Nucleus accumbens (tissue), 56 donors: ENCODE measurements around the gene PPARG.
"Not testable (repeated sequence)": the region's sequence is repeated elsewhere in the genome, so short reads cannot be mapped to it uniquely, and the experiment has no call there.

Experiments used
- DNase-seq, 56 donors: peaks; one replicate each; lab custom pipeline; 2025; lab: John Stamatoyannopoulos, UW

The PPARG gene

GRCh38 chr3:12454076-12454815 lies 165.4 kb downstream of the PPARG start:
- DNase-seq: no peak

- no peak for DNase-seq
Measured at GRCh38 chr3:12454816-12455121, 165.9 kb downstream of the PPARG start.

- DNase-seq: no peak
Measured at GRCh38 chr3:12455740-12456139, 166.9 kb downstream of the PPARG start.

- DNase-seq: no peak
Measured at GRCh38 chr3:12456441-12456840, 167.6 kb downstream of the PPARG start.

GRCh38 chr3:12457380-12457779 lies 168.5 kb downstream of the PPARG start:
- not testable (repeated sequence) for DNase-seq

GRCh38 chr3:12458901-12459300 lies 170.0 kb downstream of the PPARG start:
- DNase-seq: no peak

GRCh38 chr3:12460127-12460526 lies 171.3 kb downstream of the PPARG start:
- DNase-seq: no peak

- DNase-seq: no peak
Measured at GRCh38 chr3:12461097-12461649, 172.3 kb downstream of the PPARG start.

- DNase-seq: no peak
Measured at GRCh38 chr3:12462159-12462947, 173.5 kb downstream of the PPARG start.

GRCh38 chr3:12463686-12464085 lies 174.8 kb downstream of the PPARG start:
- no peak for DNase-seq

GRCh38 chr3:12464181-12464580 lies 175.3 kb downstream of the PPARG start:
- no peak for DNase-seq

- no peak for DNase-seq
Measured at GRCh38 chr3:12465151-12465835, 176.4 kb downstream of the PPARG start.

GRCh38 chr3:12465836-12466225 lies 177.0 kb downstream of the PPARG start:
- no peak for DNase-seq

- no peak for DNase-seq
Measured at GRCh38 chr3:12467746-12468145, 178.9 kb downstream of the PPARG start.

GRCh38 chr3:12468276-12468675 lies 179.4 kb downstream of the PPARG start:
- DNase-seq: no peak

- no peak for DNase-seq
Measured at GRCh38 chr3:12468757-12469156, 179.9 kb downstream of the PPARG start.

- not testable (repeated sequence) for DNase-seq
Measured at GRCh38 chr3:12469222-12469621, 180.4 kb downstream of the PPARG start.

- no peak for DNase-seq
Measured at GRCh38 chr3:12470111-12470510, 181.2 kb downstream of the PPARG start.

- no peak for DNase-seq
Measured at GRCh38 chr3:12470680-12471079, 181.8 kb downstream of the PPARG start.

GRCh38 chr3:12471241-12471640 lies 182.4 kb downstream of the PPARG start:
- peak in 2 of 56 donors; percentile 7 to 9 for DNase-seq

- no peak for DNase-seq
Measured at GRCh38 chr3:12472000-12472610, 183.2 kb downstream of the PPARG start.
